A549 (cell line): ENCODE measurements around the gene OGDHL. TPM values are rescaled to one million over a fixed set of nuclear protein-coding genes. Genes with fewer than 3 reads are reported as not detected.

ENCODE experiments used
- ATAC-seq, 2 experiments: fragments of 200-7000 bp in 1 of 2; fragments of >200 bp in 1 of 2; cut with Nextera tagmentation in 1 of 2; cut with Tn5 transposase in 1 of 2; 3 replicates each; pipeline versions ENCODE4 v1.8.0 to v1.9.1; 2018 to 2020; ENCODE audit warnings: mild to moderate bottlenecking in 1 of 2, moderate library complexity in 1 of 2
- CTCF ChIA-PET: fragments of 300-600 bp; sonication (Branson Sonifier 250); formaldehyde crosslinking; extraction: SDS; loops from one replicate; lab custom pipeline; 2021; ENCODE audit warnings: antibody characterized with exemption, inconsistent platforms; lab: Yijun Ruan, JAX
- POLR2A ChIA-PET: fragments of 350-600 bp; formaldehyde crosslinking; extraction: SDS; loops from one replicate; lab custom pipeline; 2021; ENCODE audit warnings: antibody characterized with exemption, inconsistent platforms; lab: Yijun Ruan, JAX
- DNase-seq, 2 experiments: peaks; one replicate each; pipeline versions ENCODE4 v3.0.0 to v3.0.0-alpha.2; 2011 to 2016; ENCODE audit warnings: low read depth in 1 of 2, low spot score in 1 of 2
- FAIRE-seq: peaks from 2 replicates; lab custom pipeline; 2011; peaks lifted over from hg19 to GRCh38; lab: Jason Lieb, UNC
- H3K27ac ChIP-seq, 2 experiments: fragments of >200 bp; sonication (Bioruptor Twin); formaldehyde crosslinking; 3 replicates each; pipeline ENCODE4 v1.5.1; 2016 to 2017
- H3K4me1 ChIP-seq: fragments of >200 bp; sonication (Bioruptor Twin); formaldehyde crosslinking; 3 replicates; pipeline ENCODE4 v1.6.1; 2016
- H3K4me2 ChIP-seq: fragments of >200 bp; sonication (Bioruptor Twin); formaldehyde crosslinking; 3 replicates; pipeline ENCODE4 v1.6.1; 2016
- H3K4me3 ChIP-seq: fragments of >200 bp; sonication (Bioruptor Twin); formaldehyde crosslinking; 3 replicates; pipeline ENCODE4 v1.5.1; 2016
- H3K9me3 ChIP-seq: fragments of >200 bp; sonication (Bioruptor Twin); formaldehyde crosslinking; 3 replicates; pipeline ENCODE4 v1.6.1; 2016
- CBX2 ChIP-seq: fragments of 200-600 bp; sonication (generic); IDR thresholded peaks from 2 replicates; pipeline ENCODE4 v1.6.1; 2016; ENCODE audit warnings: low read depth, mild to moderate bottlenecking, borderline replicate concordance
- CBX8 ChIP-seq: fragments of 200-600 bp; sonication (generic); IDR thresholded peaks from 2 replicates; pipeline ENCODE4 v1.6.1; 2016
- E2F6 ChIP-seq: IDR thresholded peaks from 2 replicates; pipeline ENCODE4 v1.6.1; 2012; ENCODE audit warnings: low read depth, borderline replicate concordance
- EHMT2 ChIP-seq: fragments of 200-600 bp; sonication (generic); IDR thresholded peaks from 2 replicates; pipeline ENCODE4 v1.6.1; 2016; ENCODE audit warnings: antibody characterized with exemption, low read depth, mild to moderate bottlenecking, moderate library complexity
- EP300 ChIP-seq, 2 experiments: fragments of >200 bp; sonication (Bioruptor Twin); formaldehyde crosslinking; IDR thresholded peaks; 2 replicates in 1 of 2; 3 replicates in 1 of 2; pipeline ENCODE4 v1.6.1; 2016 to 2017
- FOSB ChIP-seq: fragments of 250-450 bp; sonication (Bioruptor Pico); IDR thresholded peaks from 2 replicates; pipeline ENCODE4 v1.5.0; 2020; ENCODE audit warnings: mild to moderate bottlenecking, moderate library complexity
- FOXS1 ChIP-seq: fragments of 250-450 bp; sonication (Bioruptor Pico); IDR thresholded peaks from 2 replicates; pipeline ENCODE4 v1.5.0; 2020; ENCODE audit warnings: mild to moderate bottlenecking, moderate library complexity
- GATA3 ChIP-seq: IDR thresholded peaks from 2 replicates; pipeline ENCODE4 v1.6.1; 2012; ENCODE audit warnings: borderline replicate concordance
- HDAC2 ChIP-seq: fragments of 200-600 bp; sonication (generic); IDR thresholded peaks from 2 replicates; pipeline ENCODE4 v1.6.1; 2016
- HOXB13 ChIP-seq: fragments of 250-450 bp; sonication (Bioruptor Pico); IDR thresholded peaks from 2 replicates; pipeline ENCODE4 v1.5.0; 2020; ENCODE audit warnings: low read depth, mild to moderate bottlenecking, moderate library complexity
- KDM1A ChIP-seq: fragments of 200-600 bp; sonication (generic); IDR thresholded peaks from 2 replicates; pipeline ENCODE4 v1.6.1; 2016; ENCODE audit warnings: low read depth, mild to moderate bottlenecking
- MAX ChIP-seq: IDR thresholded peaks from 2 replicates; pipeline ENCODE4 v1.6.1; 2012
- MAZ ChIP-seq: fragments of 150-350 bp; IDR thresholded peaks from 2 replicates; pipeline ENCODE4 v1.6.1; 2014; ENCODE audit warnings: antibody characterized with exemption, low read depth, low read length, borderline replicate concordance
- MYC ChIP-seq: IDR thresholded peaks from 2 replicates; pipeline ENCODE4 v1.6.1; 2012; ENCODE audit warnings: mild to moderate bottlenecking, inconsistent platforms, low read length, improper control_type of control experiment, borderline replicate concordance
- NPAS2 ChIP-seq: fragments of 250-450 bp; sonication (Bioruptor Pico); IDR thresholded peaks from 2 replicates; pipeline ENCODE4 v1.8.0; 2022; ENCODE audit warnings: mild to moderate bottlenecking, moderate library complexity, borderline replicate concordance
- NR3C1 ChIP-seq: fragments of >200 bp; sonication (Bioruptor Twin); formaldehyde crosslinking; IDR thresholded peaks from 3 replicates; pipeline ENCODE4 v1.6.1; 2017
- RARB ChIP-seq: fragments of 250-450 bp; sonication (Bioruptor Pico); IDR thresholded peaks from 2 replicates; pipeline ENCODE4 v1.8.0; 2021; ENCODE audit warnings: mild to moderate bottlenecking, moderate library complexity
- RFX5 ChIP-seq: fragments of 450-650 bp; IDR thresholded peaks from 2 replicates; pipeline ENCODE4 v1.7.1; 2014; ENCODE audit warnings: antibody characterized with exemption, mild to moderate bottlenecking, moderate library complexity
- RNF2 ChIP-seq: fragments of 200-600 bp; sonication (generic); IDR thresholded peaks from 2 replicates; pipeline ENCODE4 v1.6.1; 2016; ENCODE audit warnings: low read depth, mild to moderate bottlenecking, antibody characterized with exemption, moderate library complexity, borderline replicate concordance
- USF2 ChIP-seq: fragments of 450-650 bp; IDR thresholded peaks from 2 replicates; pipeline ENCODE4 v1.6.1; 2014; ENCODE audit warnings: antibody characterized with exemption
- ZC3H11A ChIP-seq: fragments of 450-650 bp; IDR thresholded peaks from 2 replicates; pipeline ENCODE4 v1.6.1; 2014; ENCODE audit warnings: antibody characterized with exemption, mild to moderate bottlenecking
- ZNF302 ChIP-seq: fragments of 250-450 bp; sonication (Bioruptor Pico); IDR thresholded peaks from 2 replicates; pipeline ENCODE4 v1.9.0; 2021; ENCODE audit warnings: inconsistent platforms, mild to moderate bottlenecking, moderate library complexity
- WGBS: methylation state at CpG from one replicate; pipeline ENCODE4 v1.1.6; 2017; ENCODE audit errors: missing lambda C conversion rate; 5-methylcytosine and 5-hydroxymethylcytosine counted together
- polyA plus RNA-seq, 4 experiments: library from polyadenylated mRNA; depleted of rRNA in 3 of 4; stranded (reverse); fragments of >200 nt; fragmentation: RNase III in 1 of 4; extraction: RNeasy Plus Mini Kit Qiagen cat#74134 plus additional on column Dnase treatment in 1 of 4; gene quantifications; 2 replicates in 3 of 4; 3 replicates in 1 of 4; pipeline ENCODE4 v1.2.3, GENCODE V29; 2011 to 2017
- TF ChIP-seq, protein P1 (sequence below): fragments of 250-450 bp; sonication (Bioruptor Pico); IDR thresholded peaks from 2 replicates; pipeline ENCODE4 v1.5.0; 2020; ENCODE audit warnings: low read depth, mild to moderate bottlenecking, moderate library complexity

OGDHL gene
- polyA plus RNA-seq, 2 of the 4 experiments (the other 2 are of a cell fraction): 0.06 to 0.22 TPM

DNA sequence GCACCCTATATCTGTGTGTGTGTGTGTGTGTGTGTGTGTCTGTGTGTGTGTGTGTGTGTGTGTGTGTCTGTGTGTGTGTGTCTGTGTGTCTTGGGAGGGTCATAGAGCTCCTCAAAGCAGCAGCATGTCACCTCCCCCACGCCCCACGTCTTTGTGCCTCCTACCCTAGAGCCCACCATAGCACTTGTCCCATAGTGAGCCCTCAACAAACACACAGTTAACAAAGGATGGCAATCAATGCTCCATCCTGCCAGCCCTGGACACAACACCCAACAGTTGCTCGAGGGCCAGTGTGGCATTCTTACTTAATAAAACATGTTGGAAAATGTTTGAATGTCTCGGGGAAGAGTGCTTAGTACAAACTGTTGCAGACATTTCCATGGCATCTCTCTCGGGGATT is 52.2 kb downstream of the OGDHL start:
- H3K9me3 ChIP-seq: no peaks in the 10 kb centered on the region
- H3K4me3 ChIP-seq: no peak overlapping the region
- ChIA-PET POLR2A (no interaction called here), CTCF (no interaction called here)
- 21% methylated on average over 5 of the region's 5 CpGs for WGBS
- ATAC-seq (no peak), DNase-seq (no peak), FAIRE-seq (no peak)
- TF ChIP-seq CBX8 (no peak), NPAS2 (CRISPR knock-in tag) (no peak), GATA3 (no peak), CBX2 (no peak), MAZ (no peak), USF2 (no peak), RARB (CRISPR knock-in tag) (no peak), EP300 (IDR thresholded peaks at IDR 0.05) (no peak), EHMT2 (no peak), KDM1A (no peak), ZC3H11A (no peak), NR3C1 (no peak), HOXB13 (CRISPR knock-in tag) (no peak), RFX5 (no peak), MAX (no peak), RNF2 (no peak), MYC (no peak), HDAC2 (no peak), E2F6 (no peak)
- TF ChIP-seq, protein P1, sequence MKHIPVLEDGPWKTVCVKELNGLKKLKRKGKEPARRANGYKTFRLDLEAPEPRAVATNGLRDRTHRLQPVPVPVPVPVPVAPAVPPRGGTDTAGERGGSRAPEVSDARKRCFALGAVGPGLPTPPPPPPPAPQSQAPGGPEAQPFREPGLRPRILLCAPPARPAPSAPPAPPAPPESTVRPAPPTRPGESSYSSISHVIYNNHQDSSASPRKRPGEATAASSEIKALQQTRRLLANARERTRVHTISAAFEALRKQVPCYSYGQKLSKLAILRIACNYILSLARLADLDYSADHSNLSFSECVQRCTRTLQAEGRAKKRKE (CRISPR knock-in tag): no peak
- H3K4me2 ChIP-seq: no peak overlapping the region
- no peaks in the 10 kb centered on the region for H3K4me1 ChIP-seq
- no peak overlapping the region for H3K27ac ChIP-seq

GRCh38 chr10:49707585-49707984 is 54.5 kb downstream of the OGDHL start:
- H3K4me3 ChIP-seq: no peak overlapping the region
- no peaks in the 10 kb centered on the region for H3K9me3 ChIP-seq
- CTCF ChIA-PET: interaction anchor here (1.3 kb wide), 1 partner anchor 17 kb away, joined by 3 read pairs; no protein-coding TSS in a partner anchor
- no peaks in the 10 kb centered on the region for H3K4me1 ChIP-seq
- POLR2A ChIA-PET: no interaction called here
- FAIRE-seq (no peak), ATAC-seq (no peak), DNase-seq (no peak)
- WGBS: 1% methylated on average over 3 of the region's 3 CpGs
- H3K27ac ChIP-seq: no peak overlapping the region
- H3K4me2 ChIP-seq: no peak overlapping the region
- no peak for TF ChIP-seq FOXS1 (CRISPR knock-in tag)

GRCh38 chr10:49700997-49701396 is 61.1 kb downstream of the OGDHL start:
- ATAC-seq: no peak
- ChIA-PET POLR2A (no interaction called here), CTCF (interaction anchor here (0.6 kb wide), 1 partner anchor 62 kb away, joined by 3 read pairs; no protein-coding TSS in a partner anchor)
- H3K27ac ChIP-seq: no peak overlapping the region
- 6% methylated on average over 3 of the region's 3 CpGs for WGBS
- no peak overlapping the region for H3K4me2 ChIP-seq
- FAIRE-seq: no peak
- H3K4me3 ChIP-seq: no peak overlapping the region
- TF ChIP-seq ZNF302 (no peak), FOSB (CRISPR knock-in tag) (no peak)
- TF ChIP-seq, all 56 proteins: peak for 0
- Histone ChIP-seq H3K4me1 (no peaks in the 10 kb centered on the region), H3K9me3 (no peaks in the 10 kb centered on the region)
- DNase-seq: no peak
